Skin epidermis (tissue), 12 donors: ENCODE measurements around the gene KIF13A.

Experiments
- H3K27ac ChIP-seq, 21 experiments: fragments of 200-600 bp; sonication (generic) in 11 of 21; one replicate each; pipeline ENCODE4 v1.5.0; 2020; ENCODE audit warnings: mild to moderate bottlenecking in 3 of 21, inconsistent platforms in 2 of 21, moderate library complexity in 2 of 21
- H3K4me3 ChIP-seq, 7 experiments: fragments of 200-600 bp; sonication (generic) in 2 of 7; one replicate each; pipeline ENCODE4 v1.5.0; 2020; ENCODE audit warnings: inconsistent platforms in 2 of 7, mild to moderate bottlenecking in 2 of 7, moderate library complexity in 1 of 7

Gene KIF13A

DNA sequence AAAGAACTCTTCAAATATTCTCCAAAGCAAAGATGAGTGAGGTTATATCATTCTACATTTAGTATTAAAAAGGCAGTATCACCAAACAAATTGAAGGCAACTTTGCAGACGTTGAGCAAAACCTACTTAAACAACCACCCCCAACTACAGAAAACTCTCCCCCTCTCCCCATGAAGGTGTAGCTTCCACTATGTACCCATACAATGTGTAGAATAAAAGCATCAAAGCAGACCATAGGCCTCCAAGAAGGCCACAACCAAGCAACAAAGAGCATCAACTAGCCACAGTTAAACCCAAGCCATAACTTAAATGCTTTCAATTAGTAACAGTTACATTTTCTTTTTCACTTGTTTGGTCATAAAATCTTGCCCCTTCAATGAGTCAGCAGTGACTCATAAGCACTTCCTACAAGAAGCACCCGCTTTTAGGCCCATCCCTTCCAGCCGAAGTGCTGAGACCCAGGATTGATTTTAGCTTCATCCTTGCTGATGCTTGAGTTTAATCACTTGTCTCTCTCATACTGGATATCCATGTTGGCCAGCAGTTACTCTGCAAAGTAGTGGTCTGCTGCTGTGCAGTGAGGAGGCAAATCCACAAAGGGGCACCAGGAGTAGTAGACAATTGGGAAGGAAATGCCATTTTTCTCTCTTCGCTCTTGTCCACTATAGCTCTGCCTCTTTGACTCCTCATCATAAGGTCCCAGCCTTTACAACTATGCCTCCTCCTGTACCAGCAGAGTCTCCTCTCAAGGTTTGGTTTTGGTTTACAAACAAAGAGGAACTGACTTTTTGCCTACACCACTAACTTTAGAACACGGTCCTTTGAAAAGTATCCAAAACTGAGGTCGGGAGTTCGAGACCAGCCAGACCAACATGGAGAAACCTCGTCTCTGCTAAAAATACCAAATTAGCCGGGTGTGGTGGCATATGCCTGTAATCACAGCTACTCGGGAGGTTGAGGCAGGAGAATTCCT is 272.3 kb downstream of the KIF13A start:
- H3K4me3 ChIP-seq, result no peak overlapping the region
- H3K27ac ChIP-seq, result peak overlapping the region in 8 of 21 experiments; percentile 11 to 69 (median 23)

DNA sequence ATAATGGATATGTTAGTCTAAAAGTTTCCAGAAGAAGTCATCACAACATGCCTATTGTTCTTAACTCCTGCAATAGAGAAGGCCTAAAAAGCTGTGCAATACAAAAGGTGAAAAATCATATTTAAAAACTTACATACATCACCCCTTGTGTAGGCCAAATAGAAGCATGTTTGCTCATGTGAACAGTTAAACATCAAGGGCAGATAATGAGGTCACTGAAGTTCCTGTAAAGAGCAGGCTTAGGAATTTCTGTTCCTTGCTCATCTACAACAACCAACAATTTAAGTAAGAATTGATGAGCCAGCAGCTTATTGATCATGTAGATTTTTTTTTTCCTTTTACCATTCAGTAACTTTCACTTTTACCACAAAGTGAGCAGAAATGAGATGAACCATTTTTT is 273.3 kb downstream of the KIF13A start:
- Histone ChIP-seq H3K4me3 (no peak overlapping the region), H3K27ac (no peak overlapping the region)

DNA sequence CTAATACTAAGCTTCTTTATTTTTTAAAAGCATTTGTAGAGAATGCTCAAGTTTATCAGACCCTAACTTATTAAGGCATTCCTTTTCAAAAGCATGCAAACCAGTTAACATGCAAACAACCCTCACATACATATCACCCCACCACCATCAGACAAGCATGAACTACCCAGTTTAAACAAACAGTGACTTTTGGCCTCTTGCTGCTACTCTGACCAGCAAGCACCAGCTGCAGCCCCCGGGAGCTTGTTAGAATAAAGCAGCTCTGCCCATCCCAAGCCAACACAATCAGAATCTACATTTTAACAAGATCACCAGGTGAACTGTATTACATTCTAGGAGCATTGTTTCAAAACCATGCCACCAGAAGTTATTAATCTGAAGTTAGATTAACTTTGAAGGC is 274.9 kb downstream of the KIF13A start:
- Histone ChIP-seq H3K4me3 (no peak overlapping the region), H3K27ac (no peak overlapping the region)

DNA sequence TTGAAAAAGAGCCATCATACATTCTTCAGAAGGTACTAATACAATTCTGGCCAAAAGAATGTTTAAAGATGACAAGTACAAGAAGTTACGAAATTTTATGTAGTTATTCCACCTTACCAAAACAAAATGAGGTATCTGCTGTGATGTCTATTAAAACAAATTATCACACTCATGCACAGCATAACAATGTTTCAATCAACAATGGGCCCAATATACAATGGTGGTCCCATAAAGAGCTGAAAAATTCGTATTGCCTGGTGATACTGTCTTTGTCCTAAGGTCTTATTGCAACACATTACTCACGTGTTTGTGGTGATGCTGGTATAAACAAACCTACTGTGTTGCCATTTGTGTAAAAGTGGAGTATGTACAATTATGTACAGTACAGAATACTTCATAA is 277.1 kb downstream of the KIF13A start:
- no peak overlapping the region for H3K27ac ChIP-seq

DNA sequence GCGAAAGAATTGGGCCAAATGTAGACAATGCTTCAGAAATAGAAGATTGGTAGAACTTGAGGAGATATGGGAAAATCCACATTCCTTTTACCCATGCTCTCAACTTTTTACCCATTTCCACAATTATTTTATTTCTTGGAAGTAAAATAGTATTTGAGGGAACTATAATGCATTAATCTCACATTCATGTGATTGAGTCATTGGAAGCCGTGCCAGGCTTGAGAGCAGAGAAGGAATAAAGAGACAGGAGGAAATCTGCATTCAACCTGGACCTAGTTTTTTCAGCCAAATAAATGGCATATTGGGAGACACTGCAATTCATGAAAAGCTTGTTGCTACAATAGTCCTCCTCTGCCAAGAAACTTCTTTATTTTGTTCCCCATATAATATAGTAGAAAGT is 278.0 kb downstream of the KIF13A start:
- no peak overlapping the region for H3K4me3 ChIP-seq
- H3K27ac ChIP-seq, result no peak overlapping the region

More for the DNA sequence above, 277.1 kb downstream of the KIF13A start:
- no peak overlapping the region for H3K4me3 ChIP-seq
